B cell (primary cell): Measurements from ENCODE around the gene IRX3. TPM values are rescaled to one million over a fixed set of nuclear protein-coding genes. Genes with fewer than 3 reads are reported as not detected.

Source experiments
- ATAC-seq: fragments of 200-7000 bp; cut with Tn5 transposase; one replicate; pipeline ENCODE4 v1.10.0; 2021; ENCODE audit warnings: low read depth, mild to moderate bottlenecking, moderate number of reproducible peaks, moderate library complexity
- CTCF ChIA-PET: fragments of 350-600 bp; sonication (Branson Sonifier 250); formaldehyde crosslinking; loops from one replicate; lab custom pipeline; 2021; ENCODE audit warnings: antibody characterized with exemption, inconsistent platforms; lab: Charles Lee
- POLR2A ChIA-PET: fragments of 350-600 bp; sonication (Branson Sonifier 250); formaldehyde crosslinking; loops from one replicate; lab custom pipeline; 2021; ENCODE audit warnings: antibody characterized with exemption; lab: Charles Lee
- DNase-seq: peaks from one replicate; pipeline ENCODE4 v3.0.0; 2013
- H2AFZ ChIP-seq: 2 replicates; pipeline ENCODE4 v1.6.1; 2012; ENCODE audit warnings: mild to moderate bottlenecking, low read depth, low read length; ENCODE audit not compliant: insufficient read depth, poor library complexity, severe bottlenecking
- H3K27ac ChIP-seq, 2 donors: 1 replicate in 1 of 2; 2 replicates in 1 of 2; pipeline ENCODE4 v1.5.1; 2012 to 2013; ENCODE audit warnings: low read length in 2 of 2, mild to moderate bottlenecking in 2 of 2, moderate library complexity in 1 of 2
- H3K27me3 ChIP-seq, 4 experiments: fragments of 200-600 bp in 1 of 4; sonication (generic) in 1 of 4; replicated peaks in 1 of 4; 1 replicate in 2 of 4; 2 replicates in 2 of 4; pipeline versions ENCODE4 v1.6.1 to v1.7.0; 2013 to 2016; ENCODE audit warnings: low read length in 3 of 4, mild to moderate bottlenecking in 2 of 4, mixed read lengths in 1 of 4, moderate library complexity in 1 of 4; ENCODE audit not compliant: insufficient read depth in 4 of 4, control insufficient read depth in 3 of 4; ENCODE audit errors: control extremely low read depth in 1 of 4
- H3K36me3 ChIP-seq, 2 experiments: replicated peaks in 1 of 2; 1 replicate in 1 of 2; 2 replicates in 1 of 2; pipeline versions ENCODE4 v1.6.1 to v1.7.1; 2013; ENCODE audit warnings: low read length in 1 of 2; ENCODE audit not compliant: insufficient read depth in 2 of 2, control insufficient read depth in 1 of 2; ENCODE audit errors: control extremely low read depth in 1 of 2, extremely low read depth in 1 of 2
- H3K4me1 ChIP-seq, 2 donors: fragments of 200-600 bp in 1 of 2; sonication (generic) in 1 of 2; 1 replicate in 1 of 2; 2 replicates in 1 of 2; pipeline versions ENCODE4 v1.5.1 to v1.6.1; 2013 to 2017; ENCODE audit warnings: low read length in 2 of 2; ENCODE audit not compliant: control insufficient read depth in 2 of 2, insufficient read depth in 2 of 2
- H3K4me2 ChIP-seq: replicated peaks from 2 replicates; pipeline ENCODE3; 2012; ENCODE audit warnings: mild to moderate bottlenecking, low read depth, low read length; ENCODE audit not compliant: poor library complexity, severe bottlenecking
- H3K4me3 ChIP-seq, 5 experiments: fragments of 200-600 bp in 1 of 5; sonication (generic) in 1 of 5; 1 replicate in 3 of 5; 2 replicates in 2 of 5; pipeline versions ENCODE4 v1.5.1 to v1.7.0; 2011 to 2016; ENCODE audit warnings: low read length in 4 of 5, mild to moderate bottlenecking in 4 of 5, low read depth in 2 of 5, control low read depth in 1 of 5, moderate library complexity in 1 of 5; ENCODE audit not compliant: insufficient read depth in 1 of 5; ENCODE audit errors: control extremely low read depth in 1 of 5, extremely low read depth in 1 of 5
- H3K79me2 ChIP-seq: fragments of 200-600 bp; sonication (generic); one replicate; pipeline ENCODE4 v1.6.0; 2016; ENCODE audit warnings: low read length; ENCODE audit not compliant: control insufficient read depth, insufficient read depth
- H3K9ac ChIP-seq: fragments of 200-600 bp; sonication (generic); 2 replicates; pipeline ENCODE4 v1.6.1; 2017; ENCODE audit warnings: mild to moderate bottlenecking, low read length, moderate library complexity
- H3K9me3 ChIP-seq, 3 donors: one replicate each; pipeline versions ENCODE4 v1.6.1 to v1.7.1; 2013; ENCODE audit warnings: low read length in 2 of 3; ENCODE audit not compliant: control insufficient read depth in 2 of 3, insufficient read depth in 1 of 3; ENCODE audit errors: control extremely low read depth in 1 of 3
- H4K20me1 ChIP-seq: 2 replicates; pipeline ENCODE4 v1.6.0; 2012; ENCODE audit warnings: mild to moderate bottlenecking, low read length; ENCODE audit not compliant: insufficient read depth, control insufficient read depth, poor library complexity, severe bottlenecking
- H3K27ac Mint-ChIP-seq: one replicate; pipeline ENCODE4 v1.8.0; 2021; ENCODE audit warnings: mixed read lengths
- H3K27me3 Mint-ChIP-seq: one replicate; pipeline ENCODE4 v1.8.0; 2021; ENCODE audit warnings: mixed read lengths
- H3K4me1 Mint-ChIP-seq: one replicate; pipeline ENCODE4 v1.8.0; 2021; ENCODE audit warnings: mixed read lengths
- H3K4me3 Mint-ChIP-seq: one replicate; pipeline ENCODE4 v1.8.0; 2021; ENCODE audit warnings: mixed read lengths
- H3K9me3 Mint-ChIP-seq: one replicate; pipeline ENCODE4 v1.8.0; 2022; ENCODE audit warnings: mixed read lengths; ENCODE audit not compliant: insufficient read depth
- CTCF ChIP-seq: fragments of 200-600 bp; IDR thresholded peaks from one replicate; pipeline ENCODE4 v1.8.0; 2022; ENCODE audit warnings: antibody characterized with exemption, mild to moderate bottlenecking
- EZH2 ChIP-seq: IDR thresholded peaks from 2 replicates; pipeline ENCODE4 v1.6.1; 2012; ENCODE audit warnings: borderline replicate concordance, low read depth, mild to moderate bottlenecking, moderate library complexity, low read length; ENCODE audit not compliant: insufficient read depth, poor library complexity, severe bottlenecking
- WGBS: methylation state at CpG from one replicate; pipeline ENCODE4 v1.1.5; 2013; ENCODE audit warnings: missing lambda C conversion rate; ENCODE audit not compliant: insufficient coverage; 5-methylcytosine and 5-hydroxymethylcytosine counted together
- intact Hi-C: fragments of 100-400 bp; cut with micrococcal nuclease; formaldehyde crosslinking; loops from one replicate; pipeline ENCODE4 v1.10.0; 2022
- polyA plus RNA-seq: library from polyadenylated mRNA; depleted of rRNA; stranded (reverse); fragments of >200 nt; gene quantifications from 2 replicates; pipeline ENCODE4 v1.2.3, GENCODE V29; 2012
- total RNA-seq, 2 donors: library from RNA; stranded (reverse); fragments of 120-200 nt in 1 of 2; gene quantifications; 1 replicate in 1 of 2; 2 replicates in 1 of 2; pipeline versions ENCODE4 v1.2.3 to v1.2.4, GENCODE V29; 2013 to 2022

Gene IRX3
- total and polyA plus RNA-seq, 2 donors (not counting 1 experiment from before 2014, with no cell fraction given): not detected

- Mint-ChIP-seq H3K9me3 (no peaks in the 10 kb centered on the region), H3K27ac (no peak overlapping the region), H3K4me1 (peaks cover 10% of the 10 kb centered on the region), H3K4me3 (no peak overlapping the region), H3K27me3 (peaks cover 46% of the 10 kb centered on the region)
- no peak for DNase-seq
- Histone ChIP-seq H3K27ac (no peak overlapping the region), H3K9me3 (peaks cover 0 to 21% (median 0%) of the 10 kb centered on the region in 3 donors), H3K79me2 (no peaks in the 10 kb centered on the region), H2AFZ (no peak overlapping the region), H4K20me1 (no peaks in the 10 kb centered on the region), H3K4me2 (no peak overlapping the region), H3K9ac (no peak overlapping the region), H3K27me3 (peaks cover 0 to 61% (median 21%) of the 10 kb centered on the region in 4 experiments), H3K4me3 (no peak overlapping the region), H3K4me1 (peaks cover 9 to 14% of the 10 kb centered on the region in 2 donors), H3K36me3 (no peaks in the 10 kb centered on the region)
- 11% methylated on average over 56 of the region's 62 CpGs for WGBS
- CTCF ChIA-PET: no interaction called here
- ATAC-seq: no peak
- TF ChIP-seq CTCF: no peak
- TF ChIP-seq EZH2: no peak
- POLR2A ChIA-PET: no interaction called here
- intact Hi-C loops: no loop called here
These were observed 3.6 kb upstream of the IRX3 start for GRCh38 chr16:54289945-54290832.

- H3K27me3 Mint-ChIP-seq: peaks cover 52% of the 10 kb centered on the region
- no peak for TF ChIP-seq EZH2
- no peaks in the 10 kb centered on the region for H3K9me3 Mint-ChIP-seq
- H3K36me3 ChIP-seq: no peaks in the 10 kb centered on the region
- peaks cover 0 to 23% (median 0%) of the 10 kb centered on the region in 3 donors for H3K9me3 ChIP-seq
- H3K4me1 Mint-ChIP-seq: peaks cover 12% of the 10 kb centered on the region
- CTCF ChIA-PET: no interaction called here
- H4K20me1 ChIP-seq: no peaks in the 10 kb centered on the region
- peaks cover 0 to 62% (median 22%) of the 10 kb centered on the region in 4 experiments for H3K27me3 ChIP-seq
- no peaks in the 10 kb centered on the region for H3K79me2 ChIP-seq
- H3K4me2 ChIP-seq: no peak overlapping the region
- no peak overlapping the region for H3K4me3 Mint-ChIP-seq
- POLR2A ChIA-PET: no interaction called here
- no peak overlapping the region for H3K9ac ChIP-seq
- DNase-seq (no peak), ATAC-seq (no peak)
- H3K27ac Mint-ChIP-seq: no peak overlapping the region
- H3K4me1 ChIP-seq: peaks cover 9 to 14% of the 10 kb centered on the region in 2 donors
- intact Hi-C loops: no loop called here
- H3K27ac ChIP-seq: no peak overlapping the region
- H2AFZ ChIP-seq: no peak overlapping the region
- 17% methylated on average over 49 of the region's 57 CpGs for WGBS
- no peak overlapping the region for H3K4me3 ChIP-seq
These were observed 2.8 kb upstream of the IRX3 start for GRCh38 chr16:54289242-54289944.
